AG09309 (cell line): Measurements from ENCODE around the gene SOCS1.

ENCODE experiments used
- DNase-seq: peaks from one replicate; pipeline ENCODE4 v3.0.0-alpha.2; 2010; ENCODE audit warnings: low read depth
- H3K4me3 ChIP-seq: 2 replicates; pipeline ENCODE4 v1.5.1; 2011; ENCODE audit warnings: mild to moderate bottlenecking, low read depth, low read length, moderate library complexity; ENCODE audit not compliant: control insufficient read depth
- CTCF ChIP-seq: IDR thresholded peaks from 2 replicates; pipeline ENCODE4 v1.5.1; 2011; ENCODE audit warnings: mild to moderate bottlenecking, low read depth, low read length, inconsistent platforms; ENCODE audit not compliant: insufficient read depth, control insufficient read depth; ENCODE audit errors: missing control alignments

Gene SOCS1

DNA sequence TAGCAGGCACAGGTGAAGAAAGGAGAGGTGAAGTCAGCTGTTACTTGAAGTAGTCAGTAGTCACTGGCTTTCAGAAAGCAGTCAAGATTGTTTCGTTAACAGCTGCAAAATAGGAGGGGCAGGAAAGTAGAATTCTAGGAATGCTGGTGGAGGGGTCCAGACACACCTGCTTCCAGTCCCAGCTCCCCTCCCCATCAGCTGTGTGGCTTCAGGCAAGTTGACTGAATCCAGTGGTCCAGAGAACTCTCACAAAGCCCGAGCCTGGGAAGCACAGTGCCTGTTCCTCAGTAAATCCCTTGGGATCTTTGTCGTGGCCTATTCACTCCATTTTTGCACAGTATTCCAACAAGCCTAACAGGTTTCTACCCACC is 4.6 kb upstream of the SOCS1 start:
- H3K4me3 ChIP-seq: no peak overlapping the region
- no peak for DNase-seq
- TF ChIP-seq CTCF: no peak

DNA sequence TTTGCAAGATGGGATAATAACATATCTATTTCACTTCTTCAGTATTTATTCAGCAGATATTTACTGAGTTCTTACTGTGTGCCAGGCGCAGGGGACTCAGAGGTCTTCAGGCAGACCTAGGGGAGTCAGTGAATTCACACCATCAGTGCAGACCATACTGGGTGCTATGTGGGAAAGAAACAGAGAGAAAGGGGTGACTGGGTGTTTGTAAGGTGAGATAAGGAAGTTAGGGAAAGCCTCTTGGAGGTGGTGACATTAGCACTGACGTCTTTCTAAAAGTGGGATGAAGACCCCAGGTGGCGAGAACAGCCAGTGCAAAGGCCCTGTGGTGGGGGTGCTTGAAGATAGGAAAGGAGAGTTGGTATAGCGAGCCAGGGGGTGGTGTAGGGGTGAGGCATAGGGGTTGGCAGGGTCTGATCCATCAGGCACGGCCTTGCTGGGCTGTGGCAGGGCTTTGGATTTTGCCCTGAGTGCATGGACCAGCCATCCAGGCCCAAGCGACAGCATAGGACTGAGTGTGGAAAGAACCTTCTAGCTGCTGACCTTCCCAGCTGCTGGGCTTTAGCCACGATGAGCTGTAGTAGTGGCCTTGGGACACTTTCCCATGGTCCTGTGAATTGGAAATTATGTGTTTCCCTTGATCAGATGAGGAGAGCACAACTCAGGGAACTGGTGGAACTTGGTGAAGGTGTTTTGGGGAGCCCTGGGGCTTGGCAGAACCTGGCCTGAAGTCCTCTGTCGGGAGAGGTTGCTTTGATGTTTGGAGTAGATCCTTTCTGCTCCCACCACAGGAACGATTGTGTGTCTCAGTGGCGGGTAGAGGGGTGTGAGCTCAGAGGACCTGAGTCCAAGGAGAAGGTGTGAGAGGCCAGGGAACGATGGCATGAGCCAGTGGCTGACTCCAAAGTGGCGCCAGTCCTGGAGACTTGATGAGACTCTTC is 3.9 kb upstream of the SOCS1 start:
- no peak for DNase-seq
- no peak for TF ChIP-seq CTCF
- H3K4me3 ChIP-seq: no peak overlapping the region

- DNase-seq: no peak
- no peak overlapping the region for H3K4me3 ChIP-seq
- TF ChIP-seq CTCF: no peak
Observed at GRCh38 chr16:11258553-11259492, 2.8 kb upstream of the SOCS1 start.

DNA sequence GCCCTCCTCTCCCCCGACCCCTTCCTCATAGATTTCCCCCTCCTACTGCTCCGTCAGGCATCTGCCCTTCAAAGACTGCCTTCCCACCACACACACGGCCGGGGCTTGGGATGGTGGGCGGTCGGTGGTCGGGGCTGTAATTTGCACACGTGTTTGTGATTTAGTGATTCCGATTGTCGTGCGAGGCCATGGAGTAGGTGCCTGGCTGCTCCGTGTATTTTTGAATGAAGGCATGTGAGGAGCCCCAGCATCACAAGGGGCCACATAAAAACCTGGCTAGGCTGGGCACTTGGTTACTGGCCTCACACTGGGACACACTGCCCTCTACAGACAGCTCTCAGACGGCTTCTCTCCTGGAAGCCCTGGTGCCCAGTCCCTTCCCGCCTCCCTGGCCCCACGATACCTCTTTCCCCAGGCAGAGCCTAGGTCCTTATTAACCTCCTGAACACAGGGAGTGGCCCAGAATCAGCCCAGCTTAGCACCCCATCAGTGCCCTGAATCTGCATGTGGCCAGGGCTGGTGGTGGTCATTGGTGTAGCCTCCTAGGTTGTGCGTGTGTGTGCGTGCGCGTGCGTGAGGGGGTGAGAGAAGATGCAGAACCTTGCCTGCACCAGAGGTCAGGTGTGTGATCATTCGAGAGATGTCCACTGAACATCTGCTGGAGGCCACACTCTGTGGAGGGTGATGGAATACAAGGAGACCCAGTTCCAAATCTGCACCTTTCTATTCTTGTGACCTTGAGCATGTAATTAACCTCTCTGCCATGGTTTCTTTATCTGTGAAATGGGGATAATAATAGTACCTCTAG is 1.3 kb upstream of the SOCS1 start:
- DNase-seq: peak; percentile 55
- peak overlapping the region; percentile 62 for H3K4me3 ChIP-seq
- peak; percentile 87 for TF ChIP-seq CTCF

DNA sequence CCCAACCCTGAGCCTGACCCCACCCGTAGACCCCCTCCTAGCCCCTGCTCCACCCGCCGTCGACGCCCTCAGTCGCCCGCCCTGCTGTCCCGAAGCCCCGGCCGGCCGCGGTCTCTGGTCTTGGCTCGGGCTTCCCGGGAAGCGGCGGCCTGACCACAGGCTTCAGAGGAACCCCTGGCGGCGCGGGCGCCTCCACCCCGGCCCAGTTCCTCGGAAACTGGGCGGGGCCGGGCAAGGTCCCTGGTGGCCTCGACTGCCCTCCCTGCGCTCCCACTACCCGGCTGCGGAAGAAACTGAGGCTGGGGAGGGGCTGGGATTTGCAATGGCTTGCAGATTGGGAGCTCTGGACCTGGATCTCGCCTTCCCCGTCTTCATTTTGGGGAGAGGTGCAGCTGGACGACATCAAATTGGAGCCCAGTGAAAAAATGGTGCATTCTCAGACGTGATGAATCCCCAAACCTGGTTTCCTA is 692 bp upstream of the SOCS1 start:
- peak overlapping the region; percentile 62 for H3K4me3 ChIP-seq
- no peak for DNase-seq
- no peak for TF ChIP-seq CTCF
